ENCODE results near the gene LAMA2. TPM values are rescaled to one million over a fixed set of nuclear protein-coding genes. Genes with fewer than 3 reads are reported as not detected.
"Not testable (repeated sequence)": the region's sequence is repeated elsewhere in the genome, so short reads cannot be mapped to it uniquely, and the experiment has no call there.

Gene LAMA2
- total RNA-seq, 2 donors from 2014 or later = 3.6 to 7.5 TPM

GRCh38 chr6:129146902-129147301 lies 264.0 kb downstream of the LAMA2 start:
- H3K4me3 ChIP-seq = no peak overlapping the region
- no peaks in the 10 kb centered on the region for H3K27me3 ChIP-seq
- H3K9me3 ChIP-seq = no peaks in the 10 kb centered on the region
- no peak overlapping the region for H3K27ac ChIP-seq
- no peak for DNase-seq
- H3K36me3 ChIP-seq = no peaks in the 10 kb centered on the region
- no peaks in the 10 kb centered on the region for H3K4me1 ChIP-seq
- TF ChIP-seq CTCF (IDR thresholded peaks at IDR 0.05) = no peak
- H3K9ac ChIP-seq (ENCODE audit: low read depth in 2 of 2, low read length in 2 of 2) = no peak overlapping the region
- intact Hi-C loops (cut with DNase I) = no loop called here

- Histone ChIP-seq H3K27ac (no peak overlapping the region), H3K4me3 (no peak overlapping the region), H3K9me3 (no peaks in the 10 kb centered on the region), H3K9ac (ENCODE audit: low read depth in 2 of 2, low read length in 2 of 2) (no peak overlapping the region), H3K4me1 (no peaks in the 10 kb centered on the region), H3K27me3 (no peaks in the 10 kb centered on the region), H3K36me3 (no peaks in the 10 kb centered on the region)
- intact Hi-C loops (cut with DNase I) = no loop called here
- no peak for DNase-seq
- no peak for TF ChIP-seq CTCF (IDR thresholded peaks at IDR 0.05)
Observed at GRCh38 chr6:129150507-129150906, 267.6 kb downstream of the LAMA2 start.

GRCh38 chr6:129153257-129153656 lies 270.3 kb downstream of the LAMA2 start:
- intact Hi-C loops (cut with DNase I) = no loop called here
- Histone ChIP-seq H3K9me3 (no peaks in the 10 kb centered on the region), H3K27ac (no peak overlapping the region), H3K4me3 (no peak overlapping the region), H3K4me1 (no peaks in the 10 kb centered on the region), H3K27me3 (no peaks in the 10 kb centered on the region), H3K9ac (ENCODE audit: low read depth in 2 of 2, low read length in 2 of 2) (no peak overlapping the region), H3K36me3 (no peaks in the 10 kb centered on the region)
- TF ChIP-seq CTCF (IDR thresholded peaks at IDR 0.05) = no peak
- no peak for DNase-seq

- H3K9ac ChIP-seq (ENCODE audit: low read depth in 2 of 2, low read length in 2 of 2); H3K4me1 ChIP-seq; H3K4me3 ChIP-seq; intact Hi-C loops (cut with DNase I); H3K36me3 ChIP-seq; H3K9me3 ChIP-seq; DNase-seq; H3K27me3 ChIP-seq; H3K27ac ChIP-seq: not testable (repeated sequence)
Observed at GRCh38 chr6:129159242-129159641, 276.3 kb downstream of the LAMA2 start.

- no peaks in the 10 kb centered on the region for H3K9me3 ChIP-seq
- H3K9ac ChIP-seq (ENCODE audit: low read depth in 2 of 2, low read length in 2 of 2) = no peak overlapping the region
- no peak for DNase-seq
- H3K27ac ChIP-seq = no peak overlapping the region
- no peaks in the 10 kb centered on the region for H3K4me1 ChIP-seq
- intact Hi-C loops (cut with DNase I) = no loop called here
- no peak for TF ChIP-seq CTCF (IDR thresholded peaks at IDR 0.05)
- no peaks in the 10 kb centered on the region for H3K36me3 ChIP-seq
- no peaks in the 10 kb centered on the region for H3K27me3 ChIP-seq
- no peak overlapping the region for H3K4me3 ChIP-seq
Observed at GRCh38 chr6:129162605-129163004, 279.7 kb downstream of the LAMA2 start.

GRCh38 chr6:129163551-129163950 lies 280.6 kb downstream of the LAMA2 start:
- H3K27me3 ChIP-seq = no peaks in the 10 kb centered on the region
- DNase-seq = no peak
- intact Hi-C loops (cut with DNase I) = no loop called here
- H3K4me1 ChIP-seq = no peaks in the 10 kb centered on the region
- H3K36me3 ChIP-seq = no peaks in the 10 kb centered on the region
- H3K9ac ChIP-seq (ENCODE audit: low read depth in 2 of 2, low read length in 2 of 2) = no peak overlapping the region
- H3K9me3 ChIP-seq = no peaks in the 10 kb centered on the region
- no peak overlapping the region for H3K27ac ChIP-seq
- H3K4me3 ChIP-seq = no peak overlapping the region
- TF ChIP-seq CTCF (IDR thresholded peaks at IDR 0.05) = no peak

All from colonic mucosa (tissue), 4 donors.